Measurements from ENCODE around the gene RPTOR.
"Not testable (repeated sequence)": the region's sequence is repeated elsewhere in the genome, so short reads cannot be mapped to it uniquely, and the experiment has no call there.

Gene RPTOR

DNA sequence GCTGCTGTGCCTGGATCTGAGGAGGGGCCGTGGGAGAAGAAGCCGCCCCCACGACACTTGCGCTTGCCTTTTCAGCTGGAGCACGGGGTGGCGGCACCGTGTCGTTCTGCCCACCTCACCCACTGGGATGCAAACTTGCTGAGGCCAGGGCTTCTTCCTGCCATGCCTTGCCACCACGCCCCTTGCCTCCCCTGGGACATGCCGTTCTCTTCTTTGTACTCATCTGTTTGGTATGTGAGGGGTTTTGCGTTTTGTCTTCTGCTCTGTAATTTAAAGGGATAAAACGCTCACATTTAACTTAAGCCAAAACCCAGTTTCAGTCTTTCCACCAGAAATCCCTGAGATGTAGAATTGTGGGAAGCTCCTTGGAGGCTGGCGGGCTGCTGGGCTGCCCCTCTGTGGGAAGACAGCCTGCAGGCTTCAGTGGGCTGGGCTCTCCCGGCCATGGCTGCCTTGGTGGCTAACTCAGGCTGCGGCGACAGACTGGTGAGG, 180.2 kb downstream of the RPTOR start:
- DNase-seq = no peak

- no peak for DNase-seq
Measured at GRCh38 chr17:80725517-80725916, 180.9 kb downstream of the RPTOR start.

DNA sequence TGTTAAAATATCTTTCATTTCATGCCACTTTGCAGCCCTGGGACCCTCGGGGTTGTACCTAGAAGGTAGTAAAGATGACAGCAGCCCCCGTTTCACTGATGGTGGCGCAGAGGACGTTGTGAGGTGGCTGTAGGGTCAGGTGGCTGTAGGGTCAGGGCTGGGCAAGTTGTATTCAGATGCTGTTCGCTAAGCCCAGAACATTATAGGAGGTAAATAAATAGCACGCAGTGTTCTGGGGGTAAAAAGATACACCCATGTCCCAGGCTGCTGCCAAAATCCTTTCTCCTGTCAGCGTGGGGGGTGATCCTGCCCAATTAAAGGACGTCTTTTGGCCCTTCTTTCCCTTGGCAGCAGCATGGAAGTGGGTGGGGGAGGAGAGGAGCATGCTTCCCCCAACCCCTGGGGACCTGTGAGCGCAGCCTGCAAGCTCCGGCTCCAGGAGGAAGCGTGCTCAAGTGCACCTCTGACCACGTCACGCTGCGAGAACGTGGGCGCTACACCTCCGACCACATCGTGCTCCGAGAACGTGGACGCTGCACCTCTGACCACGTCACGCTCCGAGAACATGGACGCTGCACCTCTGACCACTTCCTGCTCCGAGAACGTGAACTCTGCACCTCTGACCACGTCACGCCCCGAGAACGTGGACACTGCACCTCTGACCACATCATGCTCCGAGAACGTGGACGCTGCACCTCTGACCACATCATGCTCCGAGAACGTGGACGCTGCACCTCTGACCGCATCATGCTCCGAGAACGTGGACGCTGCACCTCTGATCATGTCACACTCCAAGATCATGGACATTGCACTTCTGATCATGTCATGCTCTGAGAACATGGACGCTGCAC, 182.1 kb downstream of the RPTOR start:
- DNase-seq = no peak

GRCh38 chr17:80727409-80727755, 182.7 kb downstream of the RPTOR start:
- DNase-seq = no peak

- no peak for DNase-seq
Measured at GRCh38 chr17:80729016-80729415, 184.4 kb downstream of the RPTOR start.

DNA sequence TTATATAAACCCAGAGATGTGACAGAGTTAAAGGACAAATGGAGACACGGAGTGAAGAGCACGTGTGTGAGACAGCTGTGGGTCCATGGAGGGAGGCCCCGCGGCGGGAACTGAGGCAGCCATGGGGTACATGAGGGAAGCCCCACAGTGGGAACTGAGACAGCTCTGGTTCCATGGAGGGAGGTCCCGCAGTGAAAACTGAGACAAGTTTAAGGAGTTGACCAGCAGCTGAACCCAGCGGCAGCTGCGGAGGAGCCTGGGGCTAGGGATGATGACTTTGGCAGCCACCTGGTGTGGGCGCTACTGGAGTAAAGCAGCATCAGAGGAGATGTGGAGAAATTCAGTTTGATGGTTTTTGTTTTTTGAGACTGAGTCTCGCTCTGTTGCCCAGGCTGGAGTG, 185.1 kb downstream of the RPTOR start:
- no peak for DNase-seq

DNA sequence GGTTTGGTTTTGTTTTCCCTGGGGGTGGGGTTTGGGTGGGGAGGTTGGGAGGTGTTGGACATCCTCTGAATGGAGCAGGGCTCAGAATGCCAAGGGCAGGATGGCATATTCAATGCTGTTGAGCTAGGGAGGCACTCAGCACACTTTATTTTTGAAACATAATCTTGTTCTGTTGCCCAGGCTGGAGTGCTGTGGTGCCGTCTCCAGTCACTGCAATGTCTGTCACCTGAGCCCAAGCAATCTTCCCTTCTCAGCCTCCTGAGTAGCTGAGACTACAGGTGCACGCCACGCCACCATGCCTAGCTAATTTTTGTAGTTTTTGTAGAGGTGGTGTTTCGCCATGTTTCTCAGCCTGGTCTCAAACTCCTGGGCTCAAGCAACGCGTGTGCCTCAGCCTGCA, 186.1 kb downstream of the RPTOR start:
- no peak for DNase-seq

- peak in 1 of 2 donors; percentile 30 for DNase-seq
Measured at GRCh38 chr17:80731323-80731722, 186.7 kb downstream of the RPTOR start.

GRCh38 chr17:80732268-80732667, 187.6 kb downstream of the RPTOR start:
- no peak for DNase-seq

DNA sequence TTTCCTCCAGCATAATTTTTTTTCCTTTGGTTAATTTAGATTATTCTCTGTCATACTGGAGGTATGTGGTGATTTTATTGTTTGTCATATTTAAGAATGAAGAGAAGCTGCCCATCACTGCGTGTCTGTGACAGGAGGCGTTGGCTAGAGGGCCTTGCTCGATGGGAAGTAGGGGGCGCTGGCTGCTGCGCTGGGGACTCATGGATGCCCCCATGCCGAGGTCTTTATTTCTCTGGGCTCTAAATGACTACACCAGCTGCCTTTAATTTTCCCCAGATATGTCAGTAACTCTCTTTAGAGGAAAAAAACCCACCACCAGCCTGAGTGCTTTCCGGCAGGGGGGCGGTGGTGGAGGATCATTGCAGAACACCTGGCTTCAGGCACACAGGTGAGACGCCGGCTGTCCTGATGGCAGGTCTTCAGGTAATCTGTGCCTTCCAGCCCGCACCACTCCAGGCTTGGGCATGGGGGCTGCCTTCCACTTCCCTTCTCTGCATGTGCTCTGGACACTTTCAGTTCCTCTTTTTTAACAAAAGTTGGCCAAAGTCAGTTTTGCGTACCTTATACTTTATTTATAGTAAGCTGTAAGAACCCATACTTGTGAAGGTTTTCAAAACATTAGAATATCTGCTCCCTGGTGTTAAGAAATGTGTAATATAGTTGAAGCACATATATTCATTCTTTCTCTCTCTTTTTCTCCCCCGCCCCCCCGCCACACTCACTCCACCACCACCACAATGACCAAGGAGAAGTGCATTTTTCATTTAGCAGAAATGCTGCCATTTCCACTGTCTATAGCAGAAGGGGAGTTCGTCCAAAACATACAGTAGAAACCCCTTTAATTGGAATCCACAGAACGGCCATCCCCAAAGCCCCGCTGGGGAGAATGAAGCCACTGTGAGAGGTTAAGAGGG, 192.7 kb downstream of the RPTOR start:
- peak in 1 of 2 donors; percentile 59 for DNase-seq

GRCh38 chr17:80738020-80738808, 193.6 kb downstream of the RPTOR start:
- DNase-seq = peak in 1 of 2 donors; percentile 21

DNA sequence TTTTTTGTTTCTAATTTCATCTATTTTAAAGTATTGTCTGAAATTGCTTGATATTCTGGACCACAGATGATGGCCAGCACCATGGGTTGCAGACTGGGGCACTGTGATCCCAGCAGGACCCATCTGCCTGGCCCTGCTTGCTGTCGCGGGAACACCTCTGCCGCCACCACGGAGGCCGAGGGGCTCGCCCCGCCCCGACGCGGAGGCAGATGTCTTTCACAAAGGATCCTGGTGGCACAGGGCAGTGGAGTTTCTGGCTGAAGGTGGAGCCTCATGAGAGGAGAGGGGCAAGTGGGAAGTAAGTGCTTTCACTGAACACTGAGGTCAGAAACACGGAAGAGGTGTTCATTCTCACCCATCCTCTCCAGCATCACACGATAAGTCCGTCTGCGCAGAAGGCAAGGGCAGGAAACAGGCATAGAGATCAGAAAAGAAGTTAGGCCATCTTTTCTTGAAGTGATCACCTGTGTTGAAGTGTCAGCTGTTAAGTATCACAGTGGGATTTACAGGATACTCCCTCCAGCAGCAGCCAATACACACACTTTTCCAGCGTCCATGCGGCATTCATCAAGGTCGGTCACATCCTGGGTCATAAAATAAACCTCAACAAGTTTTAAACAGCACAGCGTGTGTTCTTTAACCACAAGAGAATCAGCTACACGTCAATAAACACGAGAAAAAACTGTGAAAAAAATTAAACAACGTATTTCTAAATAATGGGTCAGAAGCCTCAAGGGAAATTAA, 194.5 kb downstream of the RPTOR start:
- no peak for DNase-seq

GRCh38 chr17:80740141-80740540, 195.5 kb downstream of the RPTOR start:
- DNase-seq = no peak

GRCh38 chr17:80742091-80742490, 197.5 kb downstream of the RPTOR start:
- no peak for DNase-seq

GRCh38 chr17:80742581-80743180, 198.0 kb downstream of the RPTOR start:
- no peak for DNase-seq

DNA sequence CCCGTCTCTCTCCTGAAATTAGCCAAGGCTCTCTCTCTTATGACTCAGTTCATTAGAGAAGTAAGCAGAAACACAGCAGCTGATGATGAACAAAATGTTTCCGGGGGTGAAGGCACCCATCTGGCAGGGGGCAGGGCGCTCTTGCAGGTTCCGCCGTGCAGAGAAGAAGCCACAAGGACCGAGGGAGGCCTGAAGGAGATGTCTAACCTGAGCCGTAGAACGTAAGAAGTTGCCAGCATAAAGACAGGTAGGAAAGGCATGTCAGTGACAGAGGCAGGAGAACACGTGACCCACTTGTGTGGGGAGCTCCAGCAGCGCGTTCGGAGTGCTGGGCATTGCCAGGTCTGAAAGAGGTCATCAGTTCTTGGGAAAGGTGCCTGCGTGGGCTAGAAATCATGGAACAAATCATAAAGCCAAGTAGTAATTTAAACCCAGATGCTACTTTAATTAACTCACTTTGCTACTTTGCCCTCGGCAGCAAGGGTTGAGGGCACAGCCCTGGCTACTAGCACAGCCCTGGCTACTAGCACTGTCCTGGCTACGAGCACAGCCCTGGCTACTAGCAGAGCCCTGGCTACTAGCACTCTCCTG, 198.6 kb downstream of the RPTOR start:
- peak; percentile 36 to 37 for DNase-seq

- not testable (repeated sequence) for DNase-seq
Measured at GRCh38 chr17:80743973-80744372, 199.3 kb downstream of the RPTOR start.

- not testable (repeated sequence) for DNase-seq
Measured at GRCh38 chr17:80744725-80745124, 200.1 kb downstream of the RPTOR start.

DNA sequence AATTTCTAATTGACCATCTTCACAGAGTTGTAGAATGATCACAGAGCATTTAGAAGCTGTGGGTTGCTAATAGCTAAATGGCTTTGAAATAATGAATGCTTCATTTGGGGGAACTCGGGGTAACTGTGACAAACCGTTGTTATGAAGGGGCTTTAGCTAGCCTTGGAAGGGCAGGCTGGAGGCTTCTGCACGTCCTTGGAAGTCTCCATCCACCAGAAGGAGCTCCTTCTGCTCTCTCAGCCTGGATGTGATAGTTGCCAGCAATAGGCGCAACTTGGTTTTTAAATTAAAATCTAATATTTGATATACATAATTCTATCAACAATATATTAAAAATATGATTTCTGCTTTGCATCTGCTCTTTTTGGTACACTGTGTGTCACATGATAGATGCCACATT, 200.5 kb downstream of the RPTOR start:
- no peak for DNase-seq

DNA sequence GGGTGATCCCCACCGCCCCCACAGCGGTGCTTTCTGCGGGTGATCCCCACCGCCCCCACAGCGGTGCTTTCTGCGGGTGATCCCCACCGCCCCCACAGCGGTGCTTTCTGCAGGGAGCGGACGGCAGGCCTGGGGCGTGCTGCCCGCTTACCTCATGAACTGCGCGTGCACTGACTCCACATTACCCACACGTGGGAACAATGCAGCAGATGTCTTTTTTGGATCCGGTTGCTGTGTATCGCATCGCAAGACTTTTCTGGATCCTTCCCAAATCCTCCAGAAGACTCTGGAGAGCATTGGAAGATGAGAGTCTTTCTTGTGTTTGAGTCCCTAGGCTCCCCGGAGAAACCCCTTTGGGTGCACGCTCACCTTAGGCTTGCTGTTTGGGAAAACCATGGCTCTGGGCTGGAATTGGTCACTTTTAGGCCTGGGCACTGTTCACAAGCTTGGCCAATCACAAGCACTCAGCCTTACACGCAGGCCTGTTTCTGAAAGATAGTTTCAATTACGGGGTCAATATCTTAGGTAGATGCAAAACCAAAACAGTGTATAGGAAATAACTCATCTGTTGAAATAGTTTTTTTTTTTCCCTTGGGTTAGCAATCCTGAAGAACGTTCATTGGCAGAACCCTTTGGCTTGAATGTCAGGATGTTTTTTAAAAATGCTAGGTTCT, 201.8 kb downstream of the RPTOR start:
- no peak for DNase-seq

GRCh38 chr17:80747469-80747868, 202.8 kb downstream of the RPTOR start:
- DNase-seq = no peak

Data from CD4-positive, alpha-beta T cell treated with Interleukin-4 for 1 hour (primary cell).